Stimulated activated CD8-positive, alpha-beta memory T cell treated with anti-CD3 and anti-CD28 coated beads, Interleukin-7, amount 100 ng/mL, for 48 hours (primary cell): Measurements from ENCODE around the gene NSMCE1.

Experiments
- DNase-seq, 2 donors: peaks; one replicate each; pipeline ENCODE4 v3.0.0-alpha.2; 2020; ENCODE audit warnings: low read depth in 1 of 2; ENCODE audit errors: extremely low read depth in 1 of 2

Gene NSMCE1

DNA sequence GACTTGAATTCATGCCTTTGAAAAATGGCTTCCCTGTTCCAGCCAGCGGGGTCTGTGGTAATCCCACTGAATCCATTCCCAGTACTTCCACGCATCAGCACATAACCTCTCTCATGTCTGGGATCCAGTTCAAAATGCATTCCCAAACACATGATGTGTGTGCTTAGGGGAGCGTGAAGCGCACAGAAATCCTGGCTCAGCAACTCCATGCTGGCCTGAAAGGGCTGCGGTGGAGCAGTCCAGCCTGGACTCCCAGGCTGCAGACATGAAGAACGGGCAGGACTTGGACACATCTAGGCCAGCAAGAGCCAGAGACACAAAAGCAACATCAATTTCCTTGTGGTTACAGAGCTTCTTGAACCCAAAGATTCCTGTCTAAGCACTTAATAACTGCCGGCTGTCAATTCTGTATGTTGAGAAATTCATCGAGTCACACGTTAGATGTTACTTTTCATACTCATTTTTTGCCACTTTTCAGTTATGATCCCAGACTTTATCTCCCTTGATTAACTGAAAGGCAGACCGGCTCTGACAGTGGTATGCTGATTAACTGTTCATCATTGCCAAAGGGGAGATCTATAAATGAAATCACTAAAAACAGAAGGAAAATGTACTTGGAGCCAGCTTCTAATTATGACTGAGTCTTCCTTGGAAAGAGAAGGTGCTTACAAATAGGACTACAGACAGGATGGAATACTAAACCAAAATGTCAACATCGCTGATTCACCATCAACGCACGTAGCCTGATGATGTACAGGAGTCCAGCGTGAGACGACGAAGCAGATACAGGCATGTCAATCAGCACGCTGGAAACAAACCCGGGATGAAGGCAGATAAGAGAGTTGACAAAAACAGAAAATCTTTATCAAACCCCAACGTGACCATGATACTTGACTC lies 23.0 kb downstream of the NSMCE1 start:
- peak in 1 of 2 donors; percentile 74 for DNase-seq

GRCh38 chr16:27244363-27244755 lies 24.2 kb downstream of the NSMCE1 start:
- DNase-seq = no peak

GRCh38 chr16:27243725-27244362 lies 24.7 kb downstream of the NSMCE1 start:
- DNase-seq = no peak

DNA sequence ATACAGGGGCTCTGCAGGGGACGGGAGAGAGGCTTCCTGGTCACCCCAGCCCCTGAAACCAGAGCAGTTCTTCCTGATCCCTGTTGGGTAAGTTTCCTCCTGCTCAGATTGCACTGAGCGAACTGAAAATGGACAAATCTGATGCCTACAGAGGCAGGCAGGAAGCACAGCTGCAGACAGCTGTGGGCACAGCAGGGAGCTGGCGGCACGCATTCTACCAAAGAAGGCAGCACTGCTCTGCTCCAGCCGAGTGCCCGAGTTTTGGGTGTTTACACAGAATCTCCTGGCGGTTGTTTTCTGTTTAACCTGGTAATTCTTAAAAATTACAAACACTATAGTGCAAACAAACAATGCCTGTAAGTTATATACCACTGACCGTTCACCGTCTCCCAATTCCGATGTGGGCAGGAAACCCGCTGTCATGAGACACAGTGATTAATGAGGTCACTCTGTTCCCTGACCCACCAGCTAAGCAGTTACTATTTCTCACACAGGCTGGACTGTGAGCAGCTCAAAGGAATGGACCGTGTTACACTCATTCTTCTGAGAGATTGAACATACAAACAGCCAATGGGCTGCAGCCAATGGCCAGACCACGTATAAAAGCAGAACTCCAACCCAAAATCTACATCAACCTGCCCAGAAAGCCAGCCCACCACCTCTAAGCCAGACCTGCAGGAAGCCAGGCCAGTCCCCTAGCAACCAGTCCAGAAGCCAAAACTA lies 25.5 kb downstream of the NSMCE1 start:
- no peak for DNase-seq

GRCh38 chr16:27242398-27242797 lies 26.2 kb downstream of the NSMCE1 start:
- DNase-seq = no peak

GRCh38 chr16:27241658-27242057 lies 26.9 kb downstream of the NSMCE1 start:
- DNase-seq = no peak

DNA sequence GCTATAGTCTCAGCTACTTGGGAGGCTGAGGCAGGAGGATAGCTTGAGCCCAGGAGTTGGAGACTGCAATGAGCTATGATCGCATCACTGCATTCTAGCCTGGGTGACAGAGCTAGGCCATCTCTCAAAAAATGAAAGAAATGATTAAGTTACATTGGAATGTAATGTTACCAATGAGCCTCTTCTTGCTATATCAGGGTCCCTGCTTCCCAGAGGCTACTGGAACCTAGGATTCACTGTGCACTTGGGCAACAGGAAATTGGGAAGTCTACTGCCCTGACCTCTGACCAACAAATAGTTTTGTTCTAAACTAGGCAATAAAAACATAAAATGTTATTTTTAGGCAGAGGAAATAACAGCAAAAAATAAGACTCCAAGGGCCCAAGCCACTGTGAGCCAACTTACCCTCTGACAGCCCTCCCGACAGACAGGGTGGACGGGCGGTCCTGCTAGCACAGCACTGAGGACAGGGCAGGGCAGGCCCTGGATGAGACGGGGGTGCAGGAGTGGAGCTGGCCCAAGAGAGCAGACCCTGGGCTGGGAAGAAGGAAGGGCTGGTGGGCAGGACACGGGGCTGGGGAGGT lies 27.5 kb downstream of the NSMCE1 start:
- no peak for DNase-seq

- DNase-seq = no peak
Observed at GRCh38 chr16:27239906-27240655, 28.5 kb downstream of the NSMCE1 start.

DNA sequence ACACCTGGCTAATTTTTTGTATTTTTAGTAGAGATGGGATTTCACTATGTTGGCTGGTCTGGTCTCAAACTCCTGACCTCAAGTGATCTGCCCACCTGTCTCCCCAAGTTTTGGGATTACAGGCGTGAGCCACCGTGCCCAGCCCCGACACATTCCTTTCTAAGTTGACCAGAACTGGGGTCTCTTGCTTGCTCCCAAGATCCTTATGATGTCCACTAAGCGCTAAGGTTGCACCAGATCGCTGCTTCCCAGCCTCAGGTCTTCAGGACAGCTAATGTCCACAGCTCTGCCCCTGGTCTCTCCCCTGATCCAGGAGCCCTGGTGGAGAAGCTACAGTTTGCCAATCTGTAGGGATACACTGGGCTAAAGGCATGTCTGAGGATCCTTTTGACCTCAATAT lies 29.5 kb downstream of the NSMCE1 start:
- DNase-seq = no peak

DNA sequence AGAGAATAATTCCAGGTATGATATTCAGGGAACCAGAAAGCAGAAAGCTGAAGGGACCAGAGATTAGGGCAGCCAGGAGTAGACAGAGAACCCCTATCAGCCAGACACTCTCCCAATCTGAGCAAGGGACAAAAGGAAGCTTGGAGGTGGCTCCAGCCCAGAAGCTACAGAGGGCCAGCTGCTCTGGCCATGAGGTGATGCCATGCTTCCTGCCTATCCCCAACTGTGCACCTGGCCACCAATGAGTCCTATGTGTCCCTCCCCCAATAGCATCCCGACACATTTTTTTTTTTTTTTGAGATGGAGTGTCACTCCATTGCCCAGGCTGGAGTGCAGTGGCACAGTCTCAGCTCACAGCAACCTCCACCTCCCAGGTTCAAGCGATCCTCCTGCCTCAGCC lies 30.0 kb downstream of the NSMCE1 start:
- DNase-seq = no peak

DNA sequence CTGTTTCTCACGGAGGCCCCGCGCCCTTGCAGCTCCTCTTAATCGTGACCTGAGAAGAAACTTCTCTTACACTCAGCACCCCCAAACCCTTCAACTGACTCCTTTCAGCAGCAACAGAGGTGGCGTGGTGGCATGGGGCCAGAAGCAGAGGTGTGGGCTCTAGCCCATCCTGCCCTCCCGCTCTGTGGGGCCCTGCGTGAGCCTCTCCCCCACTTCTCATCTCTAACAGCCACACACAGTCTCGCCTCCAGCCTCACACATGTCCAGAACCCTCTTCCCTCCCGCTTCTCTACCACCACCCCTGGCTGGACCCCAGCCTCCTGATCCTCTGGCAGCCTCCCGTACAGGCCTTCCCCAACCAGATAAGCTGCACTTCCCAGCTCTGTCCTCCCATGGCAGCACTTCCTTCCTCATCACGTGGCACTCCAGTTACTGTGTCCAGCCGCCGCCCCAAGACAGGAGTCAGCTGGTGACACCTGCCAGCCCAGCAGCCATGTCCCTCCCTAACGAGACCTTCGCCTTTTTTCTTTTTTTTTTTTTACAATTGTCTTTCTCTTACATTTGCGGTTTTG lies 30.5 kb downstream of the NSMCE1 start:
- no peak for DNase-seq

DNA sequence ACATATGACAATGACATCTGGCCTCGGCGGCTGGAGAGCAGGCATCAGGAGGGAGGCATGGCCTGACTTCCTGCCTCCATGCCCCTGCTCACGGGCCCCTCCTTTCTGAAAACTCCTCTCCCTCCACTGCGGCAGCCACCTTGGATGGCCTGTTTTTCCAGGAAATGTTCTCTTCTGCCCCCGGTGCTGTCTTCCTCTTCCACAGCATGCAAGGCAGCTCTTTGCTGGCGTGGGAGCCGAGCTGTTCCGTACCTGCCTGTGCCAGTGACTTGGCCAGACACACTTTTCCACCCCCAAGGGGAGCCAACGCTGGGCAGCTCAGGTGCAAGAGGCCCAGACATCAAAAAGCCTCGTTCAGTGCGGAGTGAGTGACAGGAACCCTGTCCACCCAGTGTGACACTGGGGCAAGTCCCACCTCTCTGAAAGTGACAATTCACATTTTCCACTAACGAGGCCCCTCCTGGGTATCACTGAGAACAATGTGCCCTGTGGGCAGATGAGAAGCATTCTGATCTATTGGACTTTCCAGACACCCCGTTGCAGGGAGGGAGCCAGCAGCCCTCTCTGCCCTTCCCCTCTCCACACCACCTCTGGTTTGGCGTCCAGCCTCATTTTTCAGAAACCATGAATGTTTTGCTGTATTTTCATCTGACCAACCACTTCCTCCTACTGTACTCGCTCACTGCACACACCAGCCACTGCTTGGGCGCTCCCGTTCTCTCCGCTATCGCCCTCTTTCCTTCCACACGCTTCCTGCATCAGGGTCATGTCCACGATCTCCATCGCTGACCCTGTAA lies 31.2 kb downstream of the NSMCE1 start:
- DNase-seq = peak; percentile 69 to 85

- no peak for DNase-seq
Observed at GRCh38 chr16:27236635-27237218, 31.8 kb downstream of the NSMCE1 start.

DNA sequence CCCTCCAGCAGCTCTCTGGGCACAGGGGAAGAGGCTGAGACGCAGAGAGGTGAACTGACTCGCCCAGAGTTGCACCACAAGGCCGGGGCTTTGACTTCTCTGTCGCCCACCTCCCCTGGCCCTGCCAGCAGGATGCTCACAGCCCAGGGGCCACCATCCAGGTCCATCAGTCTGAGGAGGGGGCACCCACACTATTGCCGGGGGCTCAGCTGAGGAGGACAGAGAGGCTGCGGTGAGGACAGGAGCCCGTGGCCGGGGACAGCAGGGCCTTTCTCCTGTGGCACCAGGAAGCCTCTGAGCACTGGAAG lies 32.7 kb downstream of the NSMCE1 start:
- no peak for DNase-seq

GRCh38 chr16:27235055-27235937 lies 33.3 kb downstream of the NSMCE1 start:
- DNase-seq = peak; percentile 67 to 87

DNA sequence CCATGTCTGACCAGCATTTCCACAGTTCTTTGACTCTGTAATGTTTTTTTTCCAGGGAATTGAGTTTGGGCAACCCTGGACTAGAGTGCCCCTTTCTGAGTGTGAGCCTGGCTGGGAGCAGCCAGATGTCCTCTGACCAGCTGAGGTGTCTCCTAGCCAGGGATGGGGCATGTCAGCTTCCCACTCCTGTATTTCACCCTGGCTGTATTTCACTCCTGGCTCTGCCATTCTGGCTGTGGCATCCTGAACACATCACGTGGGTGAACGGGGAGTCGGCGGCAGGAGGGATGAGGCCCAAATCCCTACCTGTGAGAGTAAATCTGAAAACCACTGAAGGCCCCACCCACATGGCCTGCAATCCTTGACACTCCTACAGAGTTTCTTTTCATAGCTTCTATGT lies 34.0 kb downstream of the NSMCE1 start:
- DNase-seq = no peak

- DNase-seq = no peak
Observed at GRCh38 chr16:27234171-27234570, 34.4 kb downstream of the NSMCE1 start.

GRCh38 chr16:27233731-27234130 lies 34.8 kb downstream of the NSMCE1 start:
- DNase-seq = no peak
